IPS-20b (cell line): Measurements from ENCODE around the gene PANX3.

Experiments used
- H3K27ac ChIP-seq: one replicate; pipeline ENCODE4 v1.5.1; 2013; ENCODE audit warnings: low read length
- H3K27me3 ChIP-seq: 2 replicates; pipeline ENCODE4 v1.6.1; 2013; ENCODE audit warnings: mild to moderate bottlenecking, low read length, inconsistent platforms; ENCODE audit not compliant: insufficient read depth
- H3K36me3 ChIP-seq: 2 replicates; pipeline ENCODE4 v1.6.1; 2013; ENCODE audit warnings: low read depth, mild to moderate bottlenecking, inconsistent platforms, low read length, moderate library complexity; ENCODE audit not compliant: insufficient read depth
- H3K4me1 ChIP-seq: 2 replicates; pipeline ENCODE4 v1.6.1; 2013; ENCODE audit warnings: mild to moderate bottlenecking, control low read depth, inconsistent platforms, low read length, moderate library complexity; ENCODE audit not compliant: insufficient read depth
- H3K4me3 ChIP-seq: 2 replicates; pipeline ENCODE4 v1.5.1; 2013; ENCODE audit warnings: mild to moderate bottlenecking, low read length, inconsistent platforms
- H3K9ac ChIP-seq: 2 replicates; pipeline ENCODE4 v1.6.1; 2013; ENCODE audit warnings: low read depth, mild to moderate bottlenecking, inconsistent platforms, low read length, moderate library complexity
- H3K9me3 ChIP-seq: 2 replicates; pipeline ENCODE4 v1.6.1; 2013; ENCODE audit warnings: mild to moderate bottlenecking, low read depth, low read length, inconsistent platforms; ENCODE audit not compliant: insufficient read depth

Gene PANX3

GRCh38 chr11:124611064-124611463 lies at the start of gene PANX3:
TSS of gene PANX3 (plus strand) at chr11:124611428. CDS start at chr11:124611557, 129 bp downstream.
- H3K9ac ChIP-seq, result no peak within 1 kb of the TSS
- H3K4me1 ChIP-seq, result no peaks in the 10 kb centered on the region
- no peaks in the 10 kb centered on the region for H3K36me3 ChIP-seq
- no peaks in the 10 kb centered on the region for H3K27me3 ChIP-seq
- H3K4me3 ChIP-seq, result no peak within 1 kb of the TSS
- no peaks in the 10 kb centered on the region for H3K9me3 ChIP-seq
- H3K27ac ChIP-seq, result no peak within 1 kb of the TSS

GRCh38 chr11:124569697-124570096 lies 41.5 kb upstream of the PANX3 start, which contains the start of gene OR8A1:
TSS of gene OR8A1 (plus strand) at chr11:124569997. CDS start at chr11:124570120, 123 bp downstream.
- no peak within 1 kb of the TSS for H3K4me3 ChIP-seq
- no peaks in the 10 kb centered on the region for H3K27me3 ChIP-seq
- no peaks in the 10 kb centered on the region for H3K4me1 ChIP-seq
- H3K27ac ChIP-seq, result no peak within 1 kb of the TSS
- H3K9ac ChIP-seq, result no peak within 1 kb of the TSS
- no peaks in the 10 kb centered on the region for H3K36me3 ChIP-seq
- H3K9me3 ChIP-seq, result no peaks in the 10 kb centered on the region

GRCh38 chr11:124570160-124570559 lies 41.1 kb upstream of the PANX3 start:
- no peaks in the 10 kb centered on the region for H3K36me3 ChIP-seq
- no peak overlapping the region for H3K27ac ChIP-seq
- H3K27me3 ChIP-seq, result no peaks in the 10 kb centered on the region
- no peak overlapping the region for H3K4me3 ChIP-seq
- H3K9me3 ChIP-seq, result no peaks in the 10 kb centered on the region
- H3K9ac ChIP-seq, result no peak overlapping the region
- no peaks in the 10 kb centered on the region for H3K4me1 ChIP-seq

GRCh38 chr11:124577716-124578427 lies 33.4 kb upstream of the PANX3 start:
- Histone ChIP-seq H3K4me1 (no peaks in the 10 kb centered on the region), H3K36me3 (no peaks in the 10 kb centered on the region), H3K4me3 (no peak overlapping the region), H3K9me3 (no peaks in the 10 kb centered on the region), H3K9ac (no peak overlapping the region), H3K27me3 (no peaks in the 10 kb centered on the region), H3K27ac (no peak overlapping the region)

- H3K4me1 ChIP-seq, result no peaks in the 10 kb centered on the region
- no peak overlapping the region for H3K9ac ChIP-seq
- H3K36me3 ChIP-seq, result no peaks in the 10 kb centered on the region
- H3K27ac ChIP-seq, result no peak overlapping the region
- H3K4me3 ChIP-seq, result no peak overlapping the region
- no peaks in the 10 kb centered on the region for H3K27me3 ChIP-seq
- no peaks in the 10 kb centered on the region for H3K9me3 ChIP-seq
Measured at GRCh38 chr11:124578761-124579160, 32.5 kb upstream of the PANX3 start.

- Histone ChIP-seq H3K27ac (no peak overlapping the region), H3K27me3 (no peaks in the 10 kb centered on the region), H3K9ac (no peak overlapping the region), H3K4me1 (peaks cover 4% of the 10 kb centered on the region; the same call in 1 of the 2 replicates), H3K4me3 (no peak overlapping the region), H3K36me3 (no peaks in the 10 kb centered on the region), H3K9me3 (no peaks in the 10 kb centered on the region)
Measured at GRCh38 chr11:124581817-124582216, 29.4 kb upstream of the PANX3 start.

- peaks cover 4% of the 10 kb centered on the region; the same call in 1 of the 2 replicates for H3K4me1 ChIP-seq
- H3K4me3 ChIP-seq, result no peak overlapping the region
- no peak overlapping the region for H3K27ac ChIP-seq
- H3K9ac ChIP-seq, result no peak overlapping the region
- H3K36me3 ChIP-seq, result no peaks in the 10 kb centered on the region
- no peaks in the 10 kb centered on the region for H3K27me3 ChIP-seq
- H3K9me3 ChIP-seq, result no peaks in the 10 kb centered on the region
Measured at GRCh38 chr11:124582565-124582964, 28.7 kb upstream of the PANX3 start.

GRCh38 chr11:124583781-124584180 lies 27.4 kb upstream of the PANX3 start:
- Histone ChIP-seq H3K9ac (no peak overlapping the region), H3K9me3 (no peaks in the 10 kb centered on the region), H3K4me3 (no peak overlapping the region), H3K4me1 (peaks cover 4% of the 10 kb centered on the region; the same call in 1 of the 2 replicates), H3K36me3 (no peaks in the 10 kb centered on the region), H3K27ac (no peak overlapping the region), H3K27me3 (no peaks in the 10 kb centered on the region)

GRCh38 chr11:124584681-124585372 lies 26.4 kb upstream of the PANX3 start:
- no peak overlapping the region for H3K4me3 ChIP-seq
- peaks cover 4% of the 10 kb centered on the region; the same call in 1 of the 2 replicates for H3K4me1 ChIP-seq
- H3K36me3 ChIP-seq, result no peaks in the 10 kb centered on the region
- H3K27ac ChIP-seq, result no peak overlapping the region
- H3K9me3 ChIP-seq, result no peaks in the 10 kb centered on the region
- H3K27me3 ChIP-seq, result no peaks in the 10 kb centered on the region
- no peak overlapping the region for H3K9ac ChIP-seq

- H3K36me3 ChIP-seq, result no peaks in the 10 kb centered on the region
- no peaks in the 10 kb centered on the region for H3K27me3 ChIP-seq
- no peak overlapping the region for H3K9ac ChIP-seq
Measured at GRCh38 chr11:124586238-124586860, 24.9 kb upstream of the PANX3 start.

GRCh38 chr11:124591430-124591829 lies 19.8 kb upstream of the PANX3 start:
- H3K36me3 ChIP-seq, result no peaks in the 10 kb centered on the region
- H3K9me3 ChIP-seq, result no peaks in the 10 kb centered on the region
- no peak overlapping the region for H3K9ac ChIP-seq
- no peak overlapping the region for H3K4me3 ChIP-seq
- no peaks in the 10 kb centered on the region for H3K27me3 ChIP-seq
- H3K27ac ChIP-seq, result no peak overlapping the region
- no peaks in the 10 kb centered on the region for H3K4me1 ChIP-seq

More at GRCh38 chr11:124586238-124586860, 24.9 kb upstream of the PANX3 start:
- Histone ChIP-seq H3K4me3 (no peak overlapping the region), H3K4me1 (peaks cover 4% of the 10 kb centered on the region; the same call in 1 of the 2 replicates), H3K9me3 (no peaks in the 10 kb centered on the region), H3K27ac (no peak overlapping the region)
